GM18498 (cell line): ENCODE measurements around the gene CD72.

Source experiments
- ATAC-seq: cut with Tn5 transposase; IDR thresholded peaks from one replicate; pipeline ENCODE4 v1.9.1; 2021; ENCODE audit warnings: mild to moderate bottlenecking, moderate library complexity; ENCODE audit not compliant: unreplicated experiment

The CD72 gene

GRCh38 chr9:35560625-35561337, 57.4 kb downstream of the CD72 start:
- ATAC-seq = no peak
